GM23338 (cell line): ENCODE measurements around the gene MAP4K4. TPM values are rescaled to one million over a fixed set of nuclear protein-coding genes. Genes with fewer than 3 reads are reported as not detected.

Experiments used
- ATAC-seq: fragments of 200-7000 bp; cut with Tn5 transposase; 3 replicates; pipeline ENCODE4 v1.9.1; 2020
- DNase-seq: peaks from one replicate; pipeline ENCODE4 v3.0.0-alpha.2; 2015; ENCODE audit warnings: low spot score
- H2AFZ ChIP-seq: fragments of 200-600 bp; sonication (generic); 2 replicates; pipeline ENCODE4 v1.8.0; 2016; ENCODE audit warnings: antibody characterized with exemption, mild to moderate bottlenecking, moderate library complexity
- H3F3A ChIP-seq: fragments of 200-600 bp; sonication (generic); replicated peaks from 2 replicates; pipeline ENCODE4 v1.8.0; 2017; ENCODE audit warnings: antibody characterized with exemption, mixed run types, low read depth
- H3K27ac ChIP-seq: fragments of 200-600 bp; sonication (generic); 2 replicates; pipeline ENCODE4 v1.6.1; 2016; ENCODE audit warnings: low read depth
- H3K27me3 ChIP-seq: fragments of 200-600 bp; sonication (generic); 2 replicates; pipeline ENCODE4 v1.8.0; 2016; ENCODE audit warnings: mild to moderate bottlenecking, mixed run types, moderate library complexity; ENCODE audit not compliant: insufficient read depth
- H3K36me3 ChIP-seq: fragments of 200-600 bp; sonication (generic); 2 replicates; pipeline ENCODE4 v1.8.0; 2016; ENCODE audit warnings: mild to moderate bottlenecking; ENCODE audit not compliant: insufficient read depth
- H3K4me1 ChIP-seq: fragments of 200-600 bp; sonication (generic); 2 replicates; pipeline ENCODE4 v1.8.0; 2016; ENCODE audit warnings: mild to moderate bottlenecking, moderate library complexity; ENCODE audit not compliant: insufficient read depth
- H3K4me2 ChIP-seq: fragments of 200-600 bp; sonication (generic); 2 replicates; pipeline ENCODE4 v1.7.1; 2017; ENCODE audit warnings: mixed run types
- H3K4me3 ChIP-seq: fragments of 200-600 bp; sonication (generic); 2 replicates; pipeline ENCODE4 v1.6.1; 2016; ENCODE audit warnings: mixed run types
- H3K79me2 ChIP-seq: fragments of 200-600 bp; sonication (generic); replicated peaks from 2 replicates; pipeline ENCODE4 v1.8.0; 2017; ENCODE audit warnings: mild to moderate bottlenecking; ENCODE audit not compliant: insufficient read depth
- H3K9me2 ChIP-seq: fragments of 200-600 bp; sonication (generic); 2 replicates; pipeline ENCODE4 v1.8.0; 2017; ENCODE audit not compliant: insufficient read depth
- H4K20me1 ChIP-seq: fragments of 200-600 bp; sonication (generic); replicated peaks from 2 replicates; pipeline ENCODE4 v1.8.0; 2017; ENCODE audit warnings: mild to moderate bottlenecking; ENCODE audit not compliant: insufficient read depth
- H3K27ac Mint-ChIP-seq: 2 replicates; pipeline ENCODE4 v1.8.0; 2020; ENCODE audit warnings: inconsistent platforms, mild to moderate bottlenecking, moderate library complexity, mixed read lengths
- H3K27me3 Mint-ChIP-seq: 3 replicates; pipeline ENCODE4 v1.8.0; 2022; ENCODE audit warnings: low read depth, mild to moderate bottlenecking, moderate library complexity, mixed read lengths, inconsistent platforms; ENCODE audit not compliant: insufficient read depth, poor library complexity
- H3K36me3 Mint-ChIP-seq: 3 replicates; pipeline ENCODE4 v1.8.0; 2021; ENCODE audit warnings: low read depth, mild to moderate bottlenecking, inconsistent platforms, moderate library complexity, mixed read lengths
- H3K4me1 Mint-ChIP-seq: 3 replicates; pipeline ENCODE4 v1.8.0; 2020; ENCODE audit warnings: mild to moderate bottlenecking, inconsistent platforms, mixed read lengths
- H3K4me3 Mint-ChIP-seq: 3 replicates; pipeline ENCODE4 v1.8.0; 2021; ENCODE audit warnings: moderate library complexity, mild to moderate bottlenecking, inconsistent platforms, mixed read lengths
- H3K9me3 Mint-ChIP-seq: 3 replicates; pipeline ENCODE4 v1.8.0; 2020; ENCODE audit warnings: moderate library complexity, mild to moderate bottlenecking, inconsistent platforms, mixed read lengths
- CREB1 ChIP-seq: fragments of 250-450 bp; sonication (Bioruptor Pico); IDR thresholded peaks from 2 replicates; pipeline ENCODE4 v1.5.0; 2020; ENCODE audit warnings: low read depth, mild to moderate bottlenecking, moderate library complexity
- EZH2phosphoT487 ChIP-seq: fragments of 200-600 bp; sonication (generic); IDR thresholded peaks from one replicate; pipeline ENCODE4 v1.8.1; 2018; ENCODE audit warnings: antibody characterized with exemption; ENCODE audit not compliant: unreplicated experiment
- JUNB ChIP-seq: IDR thresholded peaks from one replicate; pipeline ENCODE4 v1.6.1; 2016; ENCODE audit warnings: antibody characterized with exemption; ENCODE audit not compliant: unreplicated experiment
- NANOG ChIP-seq: IDR thresholded peaks from 2 replicates; pipeline ENCODE4 v1.6.1; 2016; ENCODE audit warnings: antibody characterized with exemption, borderline replicate concordance
- POLR2AphosphoS5 ChIP-seq: IDR thresholded peaks from 2 replicates; pipeline ENCODE4 v1.6.1; 2016; ENCODE audit warnings: antibody characterized with exemption, low read depth
- STAT1 ChIP-seq: IDR thresholded peaks from one replicate; pipeline ENCODE4 v1.6.1; 2016; ENCODE audit warnings: antibody characterized with exemption; ENCODE audit not compliant: unreplicated experiment
- ZNF114 ChIP-seq: fragments of 250-450 bp; sonication (Bioruptor Pico); IDR thresholded peaks from 2 replicates; pipeline ENCODE4 v1.5.0; 2020; ENCODE audit warnings: mild to moderate bottlenecking, moderate library complexity
- ZNF331 ChIP-seq: fragments of 250-450 bp; sonication (Bioruptor Pico); IDR thresholded peaks from 2 replicates; pipeline ENCODE4 v1.5.0; 2020; ENCODE audit warnings: low read depth, mild to moderate bottlenecking, moderate library complexity
- polyA plus RNA-seq: library from polyadenylated mRNA; unstranded; fragments of >200 nt; fragmentation: Nextera tagmentation; extraction: Ambion mirVana; gene quantifications from 2 replicates; pipeline ENCODE4 v1.2.1, GENCODE V29; 2016
- total RNA-seq: library from RNA; depleted of rRNA; stranded (reverse); fragments of >200 nt; shearing (Covaris generic); gene quantifications from 2 replicates; pipeline ENCODE4 v1.2.3, GENCODE V29; 2014
- TF ChIP-seq, protein P1 (sequence below): IDR thresholded peaks from one replicate; pipeline ENCODE4 v1.6.1; 2018; ENCODE audit warnings: antibody characterized with exemption; ENCODE audit not compliant: unreplicated experiment
- TF ChIP-seq, protein P2 (sequence below): IDR thresholded peaks from 2 replicates; pipeline ENCODE4 v1.6.1; 2016; ENCODE audit warnings: antibody characterized with exemption
- TF ChIP-seq, protein P3 (sequence below), 2 experiments: fragments of 200-600 bp in 1 of 2; sonication (generic) in 1 of 2; conservative IDR thresholded peaks; 2 replicates each; pipeline versions ENCODE4 v1.5.1 to v1.6.1; 2016 to 2017; ENCODE audit warnings: antibody characterized with exemption in 2 of 2, low read depth in 2 of 2, mild to moderate bottlenecking in 2 of 2, moderate library complexity in 1 of 2
- TF ChIP-seq, protein P4 (sequence below): fragments of 250-450 bp; sonication (Bioruptor Pico); IDR thresholded peaks from 2 replicates; pipeline ENCODE4 v1.5.0; 2020; ENCODE audit warnings: mild to moderate bottlenecking, moderate library complexity

MAP4K4 gene
- total and polyA plus RNA-seq, 2 experiments from 2014 or later = 34.6 to 99.2 TPM

DNA sequence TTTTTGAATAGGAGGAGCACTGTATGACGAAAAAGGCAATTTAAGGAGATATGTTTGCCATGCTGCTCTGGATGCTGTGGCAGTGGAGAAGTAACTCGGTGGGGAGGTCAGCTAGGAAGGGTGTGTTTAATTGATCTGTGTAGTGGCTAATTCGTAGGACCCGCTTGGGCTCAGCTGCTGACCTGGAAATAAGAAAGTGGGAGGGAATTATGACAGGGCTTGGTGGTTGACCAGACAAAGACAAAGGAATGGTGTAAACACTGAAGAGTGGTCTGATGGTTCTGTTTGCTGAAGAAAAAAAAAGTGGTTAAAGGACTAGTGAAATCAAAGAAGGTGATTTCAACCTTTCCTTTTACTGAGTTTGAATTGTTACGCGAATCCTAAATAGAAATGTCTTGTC lies 146.0 kb downstream of the MAP4K4 start:
- no peaks in the 10 kb centered on the region; the same call in 1 of the 2 replicates for H4K20me1 ChIP-seq
- H3F3A ChIP-seq = 0 out of 2 replicates have a peak, but pooled peaks cover 3% of the 10 kb centered on the region
- peaks cover 44% of the 10 kb centered on the region for H3K36me3 ChIP-seq
- H3K27me3 Mint-ChIP-seq = no peaks in the 10 kb centered on the region
- H3K27ac ChIP-seq = no peak overlapping the region
- no peaks in the 10 kb centered on the region for H3K27me3 ChIP-seq
- no peaks in the 10 kb centered on the region for H3K4me1 Mint-ChIP-seq
- H3K4me3 Mint-ChIP-seq = no peak overlapping the region
- H3K4me3 ChIP-seq = no peak overlapping the region
- H3K9me3 Mint-ChIP-seq = no peaks in the 10 kb centered on the region
- H3K9me2 ChIP-seq = no peaks in the 10 kb centered on the region
- ATAC-seq (no peak), DNase-seq (no peak)
- no peak for TF ChIP-seq ZNF331 (CRISPR knock-in tag)
- no peak for TF ChIP-seq POLR2AphosphoS5
- TF ChIP-seq, protein P1, sequence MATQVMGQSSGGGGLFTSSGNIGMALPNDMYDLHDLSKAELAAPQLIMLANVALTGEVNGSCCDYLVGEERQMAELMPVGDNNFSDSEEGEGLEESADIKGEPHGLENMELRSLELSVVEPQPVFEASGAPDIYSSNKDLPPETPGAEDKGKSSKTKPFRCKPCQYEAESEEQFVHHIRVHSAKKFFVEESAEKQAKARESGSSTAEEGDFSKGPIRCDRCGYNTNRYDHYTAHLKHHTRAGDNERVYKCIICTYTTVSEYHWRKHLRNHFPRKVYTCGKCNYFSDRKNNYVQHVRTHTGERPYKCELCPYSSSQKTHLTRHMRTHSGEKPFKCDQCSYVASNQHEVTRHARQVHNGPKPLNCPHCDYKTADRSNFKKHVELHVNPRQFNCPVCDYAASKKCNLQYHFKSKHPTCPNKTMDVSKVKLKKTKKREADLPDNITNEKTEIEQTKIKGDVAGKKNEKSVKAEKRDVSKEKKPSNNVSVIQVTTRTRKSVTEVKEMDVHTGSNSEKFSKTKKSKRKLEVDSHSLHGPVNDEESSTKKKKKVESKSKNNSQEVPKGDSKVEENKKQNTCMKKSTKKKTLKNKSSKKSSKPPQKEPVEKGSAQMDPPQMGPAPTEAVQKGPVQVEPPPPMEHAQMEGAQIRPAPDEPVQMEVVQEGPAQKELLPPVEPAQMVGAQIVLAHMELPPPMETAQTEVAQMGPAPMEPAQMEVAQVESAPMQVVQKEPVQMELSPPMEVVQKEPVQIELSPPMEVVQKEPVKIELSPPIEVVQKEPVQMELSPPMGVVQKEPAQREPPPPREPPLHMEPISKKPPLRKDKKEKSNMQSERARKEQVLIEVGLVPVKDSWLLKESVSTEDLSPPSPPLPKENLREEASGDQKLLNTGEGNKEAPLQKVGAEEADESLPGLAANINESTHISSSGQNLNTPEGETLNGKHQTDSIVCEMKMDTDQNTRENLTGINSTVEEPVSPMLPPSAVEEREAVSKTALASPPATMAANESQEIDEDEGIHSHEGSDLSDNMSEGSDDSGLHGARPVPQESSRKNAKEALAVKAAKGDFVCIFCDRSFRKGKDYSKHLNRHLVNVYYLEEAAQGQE = no peak
- TF ChIP-seq JUNB = no peak
- TF ChIP-seq EZH2phosphoT487 = no peak
- TF ChIP-seq NANOG = no peak
- TF ChIP-seq, protein P2, sequence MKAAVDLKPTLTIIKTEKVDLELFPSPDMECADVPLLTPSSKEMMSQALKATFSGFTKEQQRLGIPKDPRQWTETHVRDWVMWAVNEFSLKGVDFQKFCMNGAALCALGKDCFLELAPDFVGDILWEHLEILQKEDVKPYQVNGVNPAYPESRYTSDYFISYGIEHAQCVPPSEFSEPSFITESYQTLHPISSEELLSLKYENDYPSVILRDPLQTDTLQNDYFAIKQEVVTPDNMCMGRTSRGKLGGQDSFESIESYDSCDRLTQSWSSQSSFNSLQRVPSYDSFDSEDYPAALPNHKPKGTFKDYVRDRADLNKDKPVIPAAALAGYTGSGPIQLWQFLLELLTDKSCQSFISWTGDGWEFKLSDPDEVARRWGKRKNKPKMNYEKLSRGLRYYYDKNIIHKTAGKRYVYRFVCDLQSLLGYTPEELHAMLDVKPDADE = no peak
- TF ChIP-seq CREB1 (CRISPR knock-in tag) = no peak
- TF ChIP-seq STAT1 = no peak
- TF ChIP-seq ZNF114 (CRISPR knock-in tag) = no peak
- TF ChIP-seq, protein P3, sequence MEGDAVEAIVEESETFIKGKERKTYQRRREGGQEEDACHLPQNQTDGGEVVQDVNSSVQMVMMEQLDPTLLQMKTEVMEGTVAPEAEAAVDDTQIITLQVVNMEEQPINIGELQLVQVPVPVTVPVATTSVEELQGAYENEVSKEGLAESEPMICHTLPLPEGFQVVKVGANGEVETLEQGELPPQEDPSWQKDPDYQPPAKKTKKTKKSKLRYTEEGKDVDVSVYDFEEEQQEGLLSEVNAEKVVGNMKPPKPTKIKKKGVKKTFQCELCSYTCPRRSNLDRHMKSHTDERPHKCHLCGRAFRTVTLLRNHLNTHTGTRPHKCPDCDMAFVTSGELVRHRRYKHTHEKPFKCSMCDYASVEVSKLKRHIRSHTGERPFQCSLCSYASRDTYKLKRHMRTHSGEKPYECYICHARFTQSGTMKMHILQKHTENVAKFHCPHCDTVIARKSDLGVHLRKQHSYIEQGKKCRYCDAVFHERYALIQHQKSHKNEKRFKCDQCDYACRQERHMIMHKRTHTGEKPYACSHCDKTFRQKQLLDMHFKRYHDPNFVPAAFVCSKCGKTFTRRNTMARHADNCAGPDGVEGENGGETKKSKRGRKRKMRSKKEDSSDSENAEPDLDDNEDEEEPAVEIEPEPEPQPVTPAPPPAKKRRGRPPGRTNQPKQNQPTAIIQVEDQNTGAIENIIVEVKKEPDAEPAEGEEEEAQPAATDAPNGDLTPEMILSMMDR (conservative IDR thresholded peaks at IDR 0.05; ENCODE audit: low read depth in 2 of 2) = no peak
- TF ChIP-seq, protein P4, sequence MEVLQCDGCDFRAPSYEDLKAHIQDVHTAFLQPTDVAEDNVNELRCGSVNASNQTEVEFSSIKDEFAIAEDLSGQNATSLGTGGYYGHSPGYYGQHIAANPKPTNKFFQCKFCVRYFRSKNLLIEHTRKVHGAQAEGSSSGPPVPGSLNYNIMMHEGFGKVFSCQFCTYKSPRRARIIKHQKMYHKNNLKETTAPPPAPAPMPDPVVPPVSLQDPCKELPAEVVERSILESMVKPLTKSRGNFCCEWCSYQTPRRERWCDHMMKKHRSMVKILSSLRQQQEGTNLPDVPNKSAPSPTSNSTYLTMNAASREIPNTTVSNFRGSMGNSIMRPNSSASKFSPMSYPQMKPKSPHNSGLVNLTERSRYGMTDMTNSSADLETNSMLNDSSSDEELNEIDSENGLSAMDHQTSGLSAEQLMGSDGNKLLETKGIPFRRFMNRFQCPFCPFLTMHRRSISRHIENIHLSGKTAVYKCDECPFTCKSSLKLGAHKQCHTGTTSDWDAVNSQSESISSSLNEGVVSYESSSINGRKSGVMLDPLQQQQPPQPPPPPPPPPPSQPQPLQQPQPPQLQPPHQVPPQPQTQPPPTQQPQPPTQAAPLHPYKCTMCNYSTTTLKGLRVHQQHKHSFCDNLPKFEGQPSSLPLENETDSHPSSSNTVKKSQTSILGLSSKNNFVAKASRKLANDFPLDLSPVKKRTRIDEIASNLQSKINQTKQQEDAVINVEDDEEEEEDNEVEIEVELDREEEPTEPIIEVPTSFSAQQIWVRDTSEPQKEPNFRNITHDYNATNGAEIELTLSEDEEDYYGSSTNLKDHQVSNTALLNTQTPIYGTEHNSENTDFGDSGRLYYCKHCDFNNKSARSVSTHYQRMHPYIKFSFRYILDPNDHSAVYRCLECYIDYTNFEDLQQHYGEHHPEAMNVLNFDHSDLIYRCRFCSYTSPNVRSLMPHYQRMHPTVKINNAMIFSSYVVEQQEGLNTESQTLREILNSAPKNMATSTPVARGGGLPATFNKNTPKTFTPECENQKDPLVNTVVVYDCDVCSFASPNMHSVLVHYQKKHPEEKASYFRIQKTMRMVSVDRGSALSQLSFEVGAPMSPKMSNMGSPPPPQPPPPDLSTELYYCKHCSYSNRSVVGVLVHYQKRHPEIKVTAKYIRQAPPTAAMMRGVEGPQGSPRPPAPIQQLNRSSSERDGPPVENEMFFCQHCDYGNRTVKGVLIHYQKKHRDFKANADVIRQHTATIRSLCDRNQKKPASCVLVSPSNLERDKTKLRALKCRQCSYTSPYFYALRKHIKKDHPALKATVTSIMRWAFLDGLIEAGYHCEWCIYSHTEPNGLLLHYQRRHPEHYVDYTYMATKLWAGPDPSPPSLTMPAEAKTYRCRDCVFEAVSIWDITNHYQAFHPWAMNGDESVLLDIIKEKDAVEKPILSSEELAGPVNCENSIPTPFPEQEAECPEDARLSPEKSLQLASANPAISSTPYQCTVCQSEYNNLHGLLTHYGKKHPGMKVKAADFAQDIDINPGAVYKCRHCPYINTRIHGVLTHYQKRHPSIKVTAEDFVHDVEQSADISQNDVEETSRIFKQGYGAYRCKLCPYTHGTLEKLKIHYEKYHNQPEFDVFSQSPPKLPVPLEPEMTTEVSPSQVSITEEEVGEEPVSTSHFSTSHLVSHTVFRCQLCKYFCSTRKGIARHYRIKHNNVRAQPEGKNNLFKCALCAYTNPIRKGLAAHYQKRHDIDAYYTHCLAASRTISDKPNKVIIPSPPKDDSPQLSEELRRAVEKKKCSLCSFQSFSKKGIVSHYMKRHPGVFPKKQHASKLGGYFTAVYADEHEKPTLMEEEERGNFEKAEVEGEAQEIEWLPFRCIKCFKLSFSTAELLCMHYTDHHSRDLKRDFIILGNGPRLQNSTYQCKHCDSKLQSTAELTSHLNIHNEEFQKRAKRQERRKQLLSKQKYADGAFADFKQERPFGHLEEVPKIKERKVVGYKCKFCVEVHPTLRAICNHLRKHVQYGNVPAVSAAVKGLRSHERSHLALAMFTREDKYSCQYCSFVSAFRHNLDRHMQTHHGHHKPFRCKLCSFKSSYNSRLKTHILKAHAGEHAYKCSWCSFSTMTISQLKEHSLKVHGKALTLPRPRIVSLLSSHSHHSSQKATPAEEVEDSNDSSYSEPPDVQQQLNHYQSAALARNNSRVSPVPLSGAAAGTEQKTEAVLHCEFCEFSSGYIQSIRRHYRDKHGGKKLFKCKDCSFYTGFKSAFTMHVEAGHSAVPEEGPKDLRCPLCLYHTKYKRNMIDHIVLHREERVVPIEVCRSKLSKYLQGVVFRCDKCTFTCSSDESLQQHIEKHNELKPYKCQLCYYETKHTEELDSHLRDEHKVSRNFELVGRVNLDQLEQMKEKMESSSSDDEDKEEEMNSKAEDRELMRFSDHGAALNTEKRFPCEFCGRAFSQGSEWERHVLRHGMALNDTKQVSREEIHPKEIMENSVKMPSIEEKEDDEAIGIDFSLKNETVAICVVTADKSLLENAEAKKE = no peak
- peaks cover 19% of the 10 kb centered on the region; the same call in 1 of the 2 replicates for H3K79me2 ChIP-seq
- H3K36me3 Mint-ChIP-seq = peaks cover 52% of the 10 kb centered on the region
- no peaks in the 10 kb centered on the region for H3K4me1 ChIP-seq
- no peak overlapping the region for H2AFZ ChIP-seq
- no peak overlapping the region for H3K4me2 ChIP-seq
- H3K27ac Mint-ChIP-seq = no peak overlapping the region
